Measurements from ENCODE around the gene BHLHA9.

The BHLHA9 gene

DNA sequence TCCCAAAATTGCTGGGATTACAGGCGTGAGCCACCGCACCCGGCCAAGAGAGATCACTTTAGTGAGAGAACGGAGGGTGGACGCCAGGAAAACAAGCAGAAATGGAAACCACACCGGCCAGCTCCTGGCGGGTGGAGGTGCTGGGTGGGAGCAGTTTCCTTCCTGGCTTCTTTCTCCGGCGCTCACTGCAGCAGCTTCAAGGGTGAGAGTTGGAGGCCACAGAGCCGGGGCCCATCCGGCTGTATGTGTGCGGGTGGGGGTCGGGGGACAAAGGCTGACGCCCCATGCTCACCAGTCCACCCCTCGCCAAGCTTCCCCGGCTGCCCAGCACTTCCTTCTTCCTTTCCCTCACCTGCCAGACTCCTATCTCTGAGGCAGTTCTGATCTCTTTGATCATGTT, 13.5 kb upstream of the BHLHA9 start:
- no peak for DNase-seq

DNA sequence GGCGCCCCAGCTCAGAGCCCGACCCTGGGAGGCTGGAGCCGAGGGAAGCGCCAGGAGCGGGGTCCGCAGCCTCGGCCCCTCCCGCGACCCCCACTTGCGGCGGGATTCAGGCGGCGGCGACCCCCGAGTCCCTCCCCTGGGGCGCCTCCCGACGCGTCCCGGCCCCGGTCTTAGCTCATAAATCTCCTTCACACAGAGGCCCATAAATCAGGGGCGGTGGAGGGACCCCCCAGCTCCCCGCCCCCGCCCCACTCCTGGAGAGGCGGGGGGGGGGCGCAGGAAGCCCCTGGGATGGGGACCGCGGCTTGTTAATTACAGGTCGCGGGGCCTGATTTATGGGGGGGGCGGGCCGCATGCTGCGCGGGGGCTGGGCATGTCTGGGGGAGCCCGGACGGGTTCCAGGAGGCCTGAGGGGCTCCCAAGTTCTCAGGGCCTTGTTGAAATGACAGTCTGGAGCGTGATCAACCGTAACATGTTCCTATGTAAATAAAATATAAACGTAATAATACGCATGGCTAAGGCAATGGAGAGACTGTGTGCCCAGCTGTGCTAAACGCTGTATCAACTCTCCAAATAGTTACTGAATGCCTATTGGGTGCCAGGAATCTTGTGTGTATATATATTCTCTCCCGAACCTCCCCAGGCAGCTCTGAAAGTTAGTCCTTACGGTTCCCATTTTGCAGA, 10.0 kb upstream of the BHLHA9 start:
- no peak for DNase-seq

DNA sequence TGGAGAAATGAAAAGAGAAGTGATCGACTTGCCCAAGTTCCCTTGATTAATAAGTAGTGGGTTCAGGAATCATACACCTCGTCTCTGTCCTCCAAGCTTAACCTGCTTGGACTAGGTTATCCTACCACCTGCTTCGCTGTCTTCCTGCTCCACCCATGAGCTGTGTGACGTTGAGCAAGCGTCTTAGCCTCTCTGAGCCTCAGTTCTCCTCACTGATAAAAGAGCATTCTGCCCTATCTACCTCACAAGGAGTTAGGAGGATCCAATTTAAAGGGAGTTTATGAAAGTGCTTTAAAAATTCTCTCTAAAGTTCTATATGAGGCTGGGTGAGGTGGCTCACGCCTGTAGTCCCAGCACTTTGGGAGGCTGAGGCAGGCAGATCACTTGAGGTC, 9.5 kb upstream of the BHLHA9 start:
- DNase-seq: no peak

DNA sequence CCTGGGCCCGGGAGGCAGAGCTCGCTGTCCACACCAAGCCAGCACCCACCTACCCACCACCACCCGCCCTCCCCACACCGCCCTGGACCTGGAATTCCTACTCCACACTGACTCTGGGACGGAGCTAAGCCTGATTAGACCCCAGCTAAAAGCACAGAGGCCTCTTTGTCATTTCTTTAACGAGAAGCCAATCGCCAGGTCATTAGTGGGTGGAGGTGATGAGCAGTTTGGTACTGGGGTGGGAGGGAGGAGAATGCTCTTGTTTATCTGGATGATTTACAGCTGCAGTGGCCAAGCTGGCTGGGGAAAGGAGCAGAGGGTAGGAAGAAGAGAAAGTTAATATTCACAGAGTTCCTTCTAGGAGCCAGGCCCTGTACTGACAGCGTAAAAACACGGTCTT, 6.0 kb upstream of the BHLHA9 start:
- no peak for DNase-seq

DNA sequence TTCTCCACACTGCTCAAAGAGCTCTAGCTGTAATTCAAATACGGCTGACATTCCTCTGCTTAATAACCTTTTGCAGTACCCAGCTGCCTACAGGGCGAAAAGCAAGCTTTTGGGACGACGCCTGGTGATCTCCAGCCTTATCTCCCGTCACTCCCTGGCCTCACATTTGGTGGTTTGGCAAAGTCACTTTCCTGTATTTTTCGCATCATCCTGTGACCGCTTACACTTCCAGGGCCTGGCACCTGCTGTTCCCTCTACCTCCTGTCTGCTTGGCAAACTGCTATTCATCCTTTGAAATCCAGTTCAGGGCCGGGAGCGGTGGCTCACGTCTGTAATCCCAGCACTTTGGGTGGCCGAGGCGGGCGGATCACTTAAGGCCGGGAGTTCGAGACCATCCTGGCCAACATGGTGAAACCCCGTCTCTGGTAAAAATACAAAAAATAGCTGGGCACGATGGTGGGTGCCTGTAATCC, 2.7 kb upstream of the BHLHA9 start:
- DNase-seq: no peak

DNA sequence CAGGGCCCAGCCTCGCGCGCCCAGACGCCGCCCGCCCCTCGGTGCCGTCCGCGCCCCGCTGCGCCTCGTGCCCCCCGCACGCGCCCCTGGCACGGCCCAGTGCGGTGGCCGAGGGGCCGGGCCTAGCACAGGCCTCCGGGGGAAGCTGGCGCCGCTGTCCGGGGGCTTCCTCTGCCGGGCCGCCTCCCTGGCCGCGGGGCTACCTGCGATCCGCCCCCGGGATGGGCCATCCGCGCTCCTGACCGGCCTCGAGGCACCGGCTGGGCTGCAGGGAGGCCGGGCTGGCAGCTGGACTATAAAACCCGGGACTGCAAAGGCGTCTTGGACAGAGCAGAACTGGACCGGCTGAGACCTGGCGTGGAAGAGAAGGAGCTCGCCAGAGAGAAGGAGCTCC, 783 bp downstream of the BHLHA9 start:
- no peak for DNase-seq

DNA sequence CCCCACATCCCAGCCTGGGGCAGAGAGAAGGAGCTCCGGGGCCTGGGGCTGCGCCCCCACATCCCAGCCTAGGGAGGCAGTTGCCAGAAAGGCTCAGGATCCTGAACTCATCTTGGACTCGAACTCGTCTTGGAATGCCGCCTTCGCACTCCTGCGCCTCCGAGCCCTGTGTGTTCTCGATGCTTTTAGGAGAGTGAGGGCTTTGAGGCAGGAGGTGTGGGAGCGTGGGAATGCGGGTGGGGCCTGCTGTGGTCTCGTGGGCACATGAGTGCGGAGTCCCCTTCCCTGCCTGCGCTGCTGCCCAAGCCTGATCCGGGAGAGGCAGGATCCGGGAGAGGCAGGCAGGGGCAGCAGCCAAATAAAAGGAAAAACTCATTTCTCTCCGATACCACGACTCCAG, 1.2 kb downstream of the BHLHA9 start:
- DNase-seq: no peak

DNA sequence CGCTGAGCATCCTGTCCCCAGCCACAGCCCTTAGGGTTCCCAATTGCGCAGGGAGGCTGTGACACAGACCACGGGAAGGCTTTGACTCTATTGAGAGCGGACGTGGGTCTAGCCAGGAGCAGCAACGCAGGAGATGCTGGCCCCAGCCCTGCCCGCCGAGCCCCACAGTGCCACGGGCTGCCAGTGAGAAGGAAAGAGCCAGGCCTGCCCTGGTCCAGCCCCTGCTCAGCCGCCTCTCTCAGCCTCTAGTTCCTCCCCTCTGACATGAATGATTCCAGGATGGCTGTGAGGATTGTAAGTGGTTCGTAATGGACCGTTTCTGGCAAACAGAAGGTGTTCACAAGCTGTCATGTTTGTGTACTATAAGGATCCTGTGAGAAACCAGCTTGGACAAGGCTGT, 2.5 kb downstream of the BHLHA9 start:
- DNase-seq: no peak

DNA sequence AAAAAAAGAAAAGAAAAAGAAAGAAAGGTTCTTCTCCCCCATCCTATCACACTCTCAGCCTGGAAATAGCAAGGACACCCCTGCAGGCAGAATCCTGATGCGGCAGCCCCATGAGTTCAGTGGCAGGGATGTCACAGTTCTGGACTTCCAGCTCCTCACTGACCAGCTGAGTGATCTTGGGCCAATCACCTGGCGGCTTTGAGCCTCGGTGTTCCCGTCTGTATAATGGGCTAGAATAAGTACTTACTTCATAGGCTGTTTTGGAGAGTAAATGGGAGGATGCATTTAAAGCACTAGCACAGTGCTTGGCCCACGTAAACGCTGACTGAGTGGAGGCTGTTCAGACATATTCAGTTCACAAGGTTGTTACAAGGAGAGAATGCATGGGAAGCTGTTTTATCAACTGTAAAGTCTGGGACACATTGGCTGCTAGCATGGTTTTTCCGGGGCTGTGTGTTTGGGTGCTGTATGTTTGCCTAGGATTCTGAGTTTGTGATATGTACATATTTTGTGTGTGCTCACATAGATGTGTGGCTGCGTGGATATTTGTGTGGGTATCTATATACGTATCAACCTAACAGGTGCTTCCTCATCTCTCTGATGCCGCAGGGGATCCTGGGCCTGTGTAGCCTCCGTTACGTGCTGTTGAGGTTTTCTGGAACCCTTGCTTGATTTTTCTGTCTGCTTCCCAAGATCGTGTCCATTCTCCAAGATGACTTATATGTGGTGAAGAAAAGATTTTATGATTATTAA, 3.4 kb downstream of the BHLHA9 start:
- no peak for DNase-seq

DNA sequence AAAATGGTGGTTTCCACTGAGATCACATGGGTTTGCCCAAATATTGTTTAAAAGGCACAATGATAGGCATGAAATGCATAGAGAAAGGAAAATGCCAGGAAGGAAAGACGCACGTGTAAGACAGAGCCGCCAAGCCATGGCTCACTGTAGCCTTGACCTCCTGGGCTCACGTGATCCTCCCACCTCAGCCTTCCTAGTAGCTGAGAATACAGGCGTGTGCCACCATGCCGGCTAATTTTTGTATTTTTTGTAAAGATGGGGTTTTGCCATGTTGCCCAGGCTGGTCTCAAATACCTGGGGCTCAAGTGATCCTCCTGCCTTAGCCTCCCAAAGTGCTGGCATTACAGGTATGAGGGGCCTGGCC, 4.0 kb downstream of the BHLHA9 start:
- DNase-seq: no peak

DNA sequence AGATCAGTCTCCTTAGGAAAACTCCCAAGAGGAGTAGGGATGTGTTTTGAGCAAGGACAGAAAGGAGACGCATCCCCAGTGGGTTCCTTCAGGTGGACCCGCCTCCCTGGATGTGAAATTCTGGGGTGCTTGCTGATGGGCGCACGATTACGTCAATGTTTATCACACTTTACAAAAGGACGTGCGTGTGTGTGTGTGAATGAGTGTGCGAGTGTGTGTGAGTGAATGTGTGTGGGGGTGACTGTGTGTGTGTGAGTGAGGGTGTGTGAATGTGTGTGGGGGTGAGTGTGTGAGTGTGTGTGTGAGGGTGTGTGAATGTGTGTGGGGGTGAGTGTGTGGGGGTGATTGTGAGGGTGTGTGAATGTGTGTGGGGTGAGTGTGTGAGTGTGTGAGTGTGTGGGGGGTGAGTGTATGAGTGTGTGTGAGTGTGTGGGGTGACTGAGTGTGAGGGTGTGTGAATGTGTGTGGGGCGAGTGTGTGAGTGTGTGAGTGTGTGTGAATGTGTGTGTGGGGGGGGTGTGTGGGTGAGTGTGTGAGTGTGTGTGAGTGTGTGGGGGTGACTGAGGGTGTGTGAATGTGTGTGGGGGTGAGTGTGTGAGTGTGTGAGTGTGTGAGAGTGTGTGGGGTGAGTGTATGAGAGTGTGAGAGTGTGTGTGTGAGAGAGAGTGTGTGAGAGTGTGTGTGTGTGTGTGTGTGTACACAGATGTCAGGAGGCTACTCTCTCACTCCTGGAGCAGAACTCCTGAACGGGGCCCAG, 5.1 kb downstream of the BHLHA9 start:
- no peak for DNase-seq

DNA sequence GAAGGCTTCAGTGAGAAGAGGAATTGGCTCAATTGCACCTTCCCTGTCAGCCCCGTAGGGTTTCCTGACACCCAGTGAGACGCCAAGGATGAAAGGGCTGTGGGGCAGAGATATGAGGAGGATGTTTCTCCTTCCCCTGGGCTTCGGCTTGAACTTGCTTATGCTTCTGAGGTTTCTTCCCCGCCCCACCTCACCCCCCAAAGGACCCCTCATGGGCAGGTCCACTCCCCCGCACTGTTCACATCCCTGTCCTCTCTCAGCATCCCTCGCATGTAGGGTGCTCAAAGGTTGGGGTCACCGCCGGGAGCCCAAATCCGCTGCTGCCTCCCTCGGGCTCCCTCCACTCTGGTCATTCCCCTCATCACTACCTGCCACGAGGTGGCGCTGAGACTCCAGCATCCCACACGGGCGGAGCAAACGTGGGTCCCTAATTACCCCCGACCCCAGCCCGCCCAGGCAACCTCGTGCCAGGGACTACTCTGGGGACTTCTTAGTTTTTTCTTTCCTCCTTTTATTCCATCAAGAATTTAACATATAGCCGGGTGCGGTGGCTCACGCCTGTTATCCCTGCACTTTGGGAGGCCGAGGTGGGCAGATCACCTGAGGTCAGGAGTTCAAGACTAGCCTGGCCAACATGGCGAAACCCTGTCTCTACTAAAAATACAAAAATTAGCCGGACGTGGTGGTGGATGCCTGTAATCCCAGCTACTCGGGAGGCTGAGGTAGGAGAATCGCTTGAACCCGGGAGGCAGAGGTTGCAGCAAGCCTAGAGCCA, 5.9 kb downstream of the BHLHA9 start:
- peak; percentile 73 to 76 for DNase-seq

DNA sequence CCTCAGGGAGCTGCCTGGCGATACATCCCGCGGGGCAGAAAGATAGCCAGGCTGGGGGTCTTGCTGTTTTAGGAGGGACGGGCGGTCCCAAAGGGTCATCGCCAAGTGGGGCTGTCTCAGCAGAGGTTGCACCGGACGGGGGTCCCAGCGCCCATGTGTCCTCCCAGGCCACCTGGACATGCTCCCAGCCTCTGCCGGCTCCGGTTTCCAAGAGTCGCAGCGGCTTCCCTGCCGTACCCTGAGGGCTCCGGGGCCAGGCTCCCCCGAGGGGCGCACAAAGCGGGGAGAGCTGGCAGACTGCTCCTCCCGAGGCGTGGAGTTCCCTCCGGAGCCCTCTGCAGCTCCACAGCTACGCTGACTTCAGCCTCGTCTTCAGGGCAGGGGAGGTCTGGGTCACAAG, 10.4 kb downstream of the BHLHA9 start:
- DNase-seq: no peak

DNA sequence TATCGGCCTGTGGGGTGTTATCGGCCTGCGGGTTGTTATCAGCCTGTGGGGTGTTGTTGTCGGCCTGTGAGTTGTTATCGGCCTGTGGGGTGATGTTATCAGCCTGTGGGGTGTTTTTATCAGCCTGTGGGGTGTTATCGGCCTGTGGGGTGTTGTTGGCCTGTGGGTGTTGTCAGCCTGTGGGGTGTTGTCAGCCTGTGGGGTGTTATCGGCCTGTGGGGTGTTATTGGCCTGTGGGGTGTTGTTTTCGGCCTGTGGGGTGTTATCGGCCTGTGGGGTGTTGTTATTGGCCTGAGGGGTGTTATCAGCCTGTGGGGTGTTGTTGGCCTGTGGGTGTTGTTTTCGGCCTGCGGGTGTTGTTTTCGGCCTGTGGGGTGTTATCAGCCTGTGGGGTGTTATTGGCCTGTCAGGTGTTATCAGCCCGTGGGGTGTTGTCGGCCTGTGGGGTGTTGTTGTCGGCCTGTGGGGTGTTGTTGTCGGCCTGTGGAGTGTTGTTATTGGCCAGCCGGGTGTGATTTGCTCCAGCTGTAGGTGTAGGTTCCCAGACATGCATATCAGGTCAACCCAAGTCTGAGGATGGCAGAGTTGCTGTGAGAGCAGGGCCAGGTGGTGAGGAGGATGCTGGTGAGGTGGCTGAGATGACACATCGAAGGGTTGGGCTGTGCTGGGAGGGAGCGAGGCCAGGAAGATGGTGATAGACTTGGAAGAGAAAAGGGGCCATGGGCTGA, 16.3 kb downstream of the BHLHA9 start:
- DNase-seq: peak in 1 of 2 donors; percentile 19

DNA sequence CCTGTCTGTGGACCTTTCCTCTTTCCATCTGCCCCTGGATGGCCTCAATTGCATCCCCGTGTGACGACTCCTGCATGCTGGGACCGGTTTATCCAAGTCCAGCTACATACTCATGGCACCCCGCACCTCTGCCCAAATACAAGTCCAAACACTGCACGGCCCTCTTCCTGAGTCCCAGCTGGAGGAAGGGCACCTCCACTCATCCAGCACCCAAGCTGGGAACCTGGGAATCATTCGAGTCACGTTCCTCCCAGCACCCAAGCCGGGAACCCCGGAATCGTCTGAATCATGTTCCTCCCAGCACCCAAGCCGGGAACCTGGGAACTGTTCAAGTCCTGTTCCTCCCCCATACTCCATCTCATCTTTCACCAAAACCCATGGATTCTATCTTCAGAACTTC, 19.5 kb downstream of the BHLHA9 start:
- no peak for DNase-seq

DNA sequence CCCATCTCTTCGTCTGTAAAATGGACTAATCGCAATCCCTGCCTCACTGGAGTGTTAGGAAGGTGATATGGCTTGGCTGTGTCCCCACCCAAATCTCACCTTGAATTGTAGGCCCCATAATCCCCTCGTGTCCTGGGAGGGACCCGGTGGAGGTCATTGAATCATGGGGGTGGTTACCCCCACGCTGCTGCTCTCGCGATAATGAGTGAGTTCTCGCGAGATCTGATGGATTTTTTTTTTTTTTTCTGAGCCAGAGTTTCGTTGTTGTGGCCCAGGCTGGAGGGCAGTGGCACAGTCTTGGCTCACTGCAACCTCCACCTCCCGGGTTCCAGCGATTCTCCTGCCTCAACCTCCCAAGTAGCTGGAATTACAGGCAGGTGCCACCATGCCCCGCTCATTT, 20.4 kb downstream of the BHLHA9 start:
- no peak for DNase-seq

DNA sequence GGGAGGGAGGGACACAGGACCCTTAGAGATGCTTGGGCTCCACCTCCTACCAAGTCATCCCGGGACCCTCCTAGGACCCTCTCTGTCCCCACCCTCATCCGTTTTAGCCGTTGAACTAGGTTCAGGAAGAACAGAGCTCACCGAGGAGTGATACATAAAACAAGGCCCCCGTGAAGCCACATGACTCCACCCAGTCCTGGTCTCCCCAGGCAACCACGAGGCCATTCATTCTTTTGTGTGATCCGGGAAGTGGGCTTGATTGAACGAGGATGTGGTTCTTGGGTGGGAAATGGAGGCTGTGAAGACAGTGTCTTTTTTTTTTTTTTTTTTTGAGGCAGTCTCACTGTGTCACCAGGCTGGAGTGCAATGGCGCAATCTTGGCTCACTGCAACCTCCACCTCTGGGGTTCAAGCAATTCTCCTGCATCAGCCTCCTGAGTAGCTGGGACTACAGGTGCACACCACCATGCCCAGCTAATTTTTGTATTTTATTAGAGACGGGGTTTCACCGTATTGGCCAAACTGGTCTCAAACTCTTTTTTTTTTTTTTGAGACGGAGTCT, 24.0 kb downstream of the BHLHA9 start:
- peak; percentile 88 for DNase-seq

DNA sequence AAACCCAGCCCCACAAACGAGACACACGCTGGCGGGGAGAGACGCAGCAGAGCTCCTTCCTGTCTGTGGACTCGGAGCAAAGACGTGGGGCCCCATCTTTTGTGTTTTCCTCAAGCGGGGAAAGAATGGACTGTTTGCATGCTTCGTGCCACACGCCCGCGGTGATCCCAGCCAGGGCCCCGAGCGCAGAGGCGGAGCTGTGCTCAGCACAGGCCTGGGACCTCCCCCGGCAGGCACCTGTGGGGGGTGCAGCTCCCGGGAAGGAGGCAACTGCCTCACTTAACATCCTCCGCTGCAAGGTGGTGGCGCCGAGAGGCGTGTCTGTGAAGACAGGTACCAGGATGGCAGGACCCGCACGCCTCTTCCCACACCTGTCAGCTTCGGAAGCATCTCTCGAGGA, 28.4 kb downstream of the BHLHA9 start:
- peak; percentile 26 to 37 for DNase-seq

DNA sequence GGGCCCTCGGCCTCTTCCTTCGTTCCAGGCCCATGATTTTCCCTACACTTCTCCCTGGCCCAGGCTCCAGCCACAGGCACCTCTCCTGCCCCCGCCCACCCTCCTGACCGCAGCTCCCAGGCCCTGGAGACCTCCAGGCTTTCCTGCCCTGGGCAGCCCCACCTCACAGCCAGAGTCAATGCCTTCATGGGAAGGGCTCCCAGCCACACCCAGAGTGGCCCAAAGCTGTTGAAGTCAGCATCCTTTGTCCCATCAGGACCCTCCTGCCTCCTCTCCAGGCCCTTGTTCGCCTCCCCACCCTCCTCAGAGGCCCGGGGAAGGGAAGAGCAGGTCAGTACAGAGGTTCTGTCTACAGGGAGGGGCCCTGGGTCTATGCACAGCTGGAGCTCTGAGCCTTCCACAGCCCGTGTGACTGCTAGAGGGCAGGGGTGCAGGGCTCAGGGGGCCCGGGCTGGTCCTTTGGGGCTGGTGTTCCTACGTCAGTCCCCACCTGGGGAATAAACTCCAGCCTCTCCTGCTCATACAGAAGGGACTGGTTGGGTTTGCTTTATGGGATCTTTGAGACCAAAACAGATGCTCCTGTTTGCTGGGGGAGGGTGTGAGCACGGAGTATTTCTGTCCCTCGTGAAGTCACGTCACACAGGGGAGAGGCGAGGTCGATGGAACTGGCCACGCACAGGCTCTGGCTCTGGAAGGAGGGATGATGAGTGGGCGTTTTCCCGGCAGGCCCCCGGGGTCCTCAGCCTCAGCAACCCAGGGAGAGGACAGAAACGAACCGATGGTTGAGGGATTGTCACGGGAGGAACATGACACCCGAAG, 29.5 kb downstream of the BHLHA9 start:
- no peak for DNase-seq

DNA sequence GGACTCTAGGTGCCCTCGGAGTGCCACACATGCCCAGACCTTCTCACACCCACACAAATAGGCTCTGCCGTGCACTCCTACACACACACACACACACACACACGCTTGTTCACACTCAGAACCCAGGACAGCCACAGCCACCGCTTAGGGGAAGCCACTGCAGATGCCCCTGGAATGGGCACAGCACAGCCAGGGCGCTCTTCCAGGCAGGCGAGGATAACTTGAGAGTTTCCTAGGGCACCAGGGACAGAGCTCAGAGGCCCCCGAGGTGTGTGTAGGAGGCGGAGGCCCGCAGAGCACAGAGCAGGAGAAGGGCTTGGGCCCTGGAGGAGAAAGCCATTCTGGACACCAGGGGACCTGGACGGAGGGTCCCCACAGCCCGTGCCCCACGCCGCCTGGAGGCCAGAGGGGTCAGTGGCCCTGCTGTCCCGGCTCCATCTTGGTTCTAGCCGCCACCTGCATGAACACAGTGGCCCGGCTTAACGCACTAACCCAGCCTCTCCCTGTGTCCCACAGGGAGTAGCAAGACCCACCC, 30.2 kb downstream of the BHLHA9 start:
- DNase-seq: no peak

DNA sequence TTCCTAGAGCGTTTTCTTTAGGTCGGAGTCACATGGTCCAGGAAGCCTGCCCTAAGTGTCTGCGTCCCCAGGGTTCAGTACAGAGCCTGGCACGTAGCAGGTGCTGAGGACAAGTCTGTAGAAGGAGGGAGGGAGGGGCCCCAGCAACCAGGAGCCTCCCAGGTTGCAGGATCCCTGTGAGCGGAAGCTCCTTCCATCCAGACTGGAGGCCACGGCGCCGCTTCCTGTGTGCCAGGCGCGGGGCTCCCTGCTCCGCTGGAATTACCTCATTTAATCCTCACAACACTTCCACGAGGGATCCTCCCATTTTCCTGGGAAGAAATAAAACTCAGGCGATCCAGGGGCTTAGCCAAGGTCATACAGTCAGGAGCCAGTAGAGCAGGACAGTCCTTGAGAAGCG, 31.3 kb downstream of the BHLHA9 start:
- no peak for DNase-seq
